HG03520 (cell line): ENCODE results near the gene UGGT1.

Source experiments
- ATAC-seq: cut with Tn5 transposase; IDR thresholded peaks from one replicate; pipeline ENCODE4 v1.9.1; 2021; ENCODE audit warnings: mild to moderate bottlenecking, moderate library complexity; ENCODE audit not compliant: unreplicated experiment

UGGT1 gene

GRCh38 chr2:128090945-128091725 lies at the start of gene UGGT1:
Gene UGGT1, plus strand, starts transcription at chr2:128091200. Its CDS starts 158 bp downstream, at chr2:128091358.
- peak; percentile 96 for ATAC-seq

- no peak for ATAC-seq
Measured at GRCh38 chr2:128041561-128041960, 49.4 kb upstream of the UGGT1 start.

- no peak for ATAC-seq
Measured at GRCh38 chr2:128043041-128043440, 48.0 kb upstream of the UGGT1 start.

GRCh38 chr2:128053331-128053730 lies 37.7 kb upstream of the UGGT1 start:
- no peak for ATAC-seq

- ATAC-seq = no peak
Measured at GRCh38 chr2:128054104-128054885, 36.7 kb upstream of the UGGT1 start.

GRCh38 chr2:128057334-128057733 lies 33.7 kb upstream of the UGGT1 start:
- ATAC-seq = no peak

GRCh38 chr2:128058114-128058513 lies 32.9 kb upstream of the UGGT1 start:
- ATAC-seq = no peak

- ATAC-seq = no peak
Measured at GRCh38 chr2:128062571-128062970, 28.4 kb upstream of the UGGT1 start.

GRCh38 chr2:128064353-128064752 lies 26.6 kb upstream of the UGGT1 start:
- ATAC-seq = no peak

GRCh38 chr2:128069769-128070168 lies 21.2 kb upstream of the UGGT1 start:
- no peak for ATAC-seq

GRCh38 chr2:128073278-128073677 lies 17.7 kb upstream of the UGGT1 start:
- no peak for ATAC-seq

GRCh38 chr2:128076461-128077106 lies 14.4 kb upstream of the UGGT1 start:
- ATAC-seq = no peak

- no peak for ATAC-seq
Measured at GRCh38 chr2:128084757-128085156, 6.2 kb upstream of the UGGT1 start.

GRCh38 chr2:128086244-128086643 lies 4.8 kb upstream of the UGGT1 start:
- no peak for ATAC-seq

GRCh38 chr2:128090575-128090944 lies 440 bp upstream of the UGGT1 start:
- no peak for ATAC-seq

GRCh38 chr2:128091726-128092080 lies 703 bp downstream of the UGGT1 start:
- no peak for ATAC-seq

GRCh38 chr2:128092656-128093055 lies 1.7 kb downstream of the UGGT1 start:
- ATAC-seq = no peak

GRCh38 chr2:128093762-128094161 lies 2.8 kb downstream of the UGGT1 start:
- ATAC-seq = no peak

- no peak for ATAC-seq
Measured at GRCh38 chr2:128095201-128095600, 4.2 kb downstream of the UGGT1 start.

- ATAC-seq = no peak
Measured at GRCh38 chr2:128103407-128103806, 12.4 kb downstream of the UGGT1 start.

GRCh38 chr2:128105072-128105471 lies 14.1 kb downstream of the UGGT1 start:
- no peak for ATAC-seq

GRCh38 chr2:128108166-128108565 lies 17.2 kb downstream of the UGGT1 start:
- ATAC-seq = no peak
